ENCODE data around the gene ADORA1.

Gene ADORA1

GRCh38 chr1:203173011-203173555, 45.6 kb downstream of the ADORA1 start:
- no peak for DNase-seq (ENCODE audit: low read depth in 2 of 2)

- no peak for DNase-seq (ENCODE audit: low read depth in 2 of 2)
These were observed 46.0 kb downstream of the ADORA1 start for GRCh38 chr1:203173566-203173965.

- no peak for DNase-seq (ENCODE audit: low read depth in 2 of 2)
These were observed 46.9 kb downstream of the ADORA1 start for GRCh38 chr1:203174324-203174985.

- no peak for DNase-seq (ENCODE audit: low read depth in 2 of 2)
These were observed 47.8 kb downstream of the ADORA1 start, which contains the start of gene MYBPH for GRCh38 chr1:203175237-203175826. TSS of gene MYBPH (minus strand) at chr1:203175826. CDS start at chr1:203175755, 71 bp downstream.

- no peak for DNase-seq (ENCODE audit: low read depth in 2 of 2)
These were observed 48.3 kb downstream of the ADORA1 start for GRCh38 chr1:203175827-203176241.

GRCh38 chr1:203176273-203177035, 48.9 kb downstream of the ADORA1 start:
- no peak for DNase-seq (ENCODE audit: low read depth in 2 of 2)

- no peak for DNase-seq (ENCODE audit: low read depth in 2 of 2)
These were observed 49.5 kb downstream of the ADORA1 start for GRCh38 chr1:203177036-203177405.

GRCh38 chr1:203177470-203178039, 50.0 kb downstream of the ADORA1 start:
- no peak for DNase-seq (ENCODE audit: low read depth in 2 of 2)

GRCh38 chr1:203178083-203178482, 50.6 kb downstream of the ADORA1 start:
- DNase-seq (ENCODE audit: low read depth in 2 of 2): no peak

GRCh38 chr1:203178821-203179666, 51.5 kb downstream of the ADORA1 start:
- no peak for DNase-seq (ENCODE audit: low read depth in 2 of 2)

- no peak for DNase-seq (ENCODE audit: low read depth in 2 of 2)
These were observed 52.1 kb downstream of the ADORA1 start for GRCh38 chr1:203179667-203180005.

GRCh38 chr1:203180611-203181330, 53.2 kb downstream of the ADORA1 start:
- no peak for DNase-seq (ENCODE audit: low read depth in 2 of 2)

- no peak for DNase-seq (ENCODE audit: low read depth in 2 of 2)
These were observed 54.3 kb downstream of the ADORA1 start for GRCh38 chr1:203181586-203182386.

- DNase-seq (ENCODE audit: low read depth in 2 of 2): no peak
These were observed 54.9 kb downstream of the ADORA1 start for GRCh38 chr1:203182387-203182953.

GRCh38 chr1:203183828-203184227, 56.3 kb downstream of the ADORA1 start:
- DNase-seq (ENCODE audit: low read depth in 2 of 2): no peak

- no peak for DNase-seq (ENCODE audit: low read depth in 2 of 2)
These were observed 56.9 kb downstream of the ADORA1 start for GRCh38 chr1:203184467-203184866.

- no peak for DNase-seq (ENCODE audit: low read depth in 2 of 2)
These were observed 57.5 kb downstream of the ADORA1 start for GRCh38 chr1:203185061-203185461.

GRCh38 chr1:203185585-203185984, 58.1 kb downstream of the ADORA1 start:
- DNase-seq (ENCODE audit: low read depth in 2 of 2): no peak

- DNase-seq (ENCODE audit: low read depth in 2 of 2): no peak
These were observed 58.5 kb downstream of the ADORA1 start for GRCh38 chr1:203186091-203186445.
